Fibroblast of skin of right biceps (primary cell): ENCODE measurements around the gene FSTL4.

Experiments
- DNase-seq: peaks from one replicate; pipeline ENCODE4 v3.0.0-alpha.2; 2013

FSTL4 gene

GRCh38 chr5:133511653-133512235 lies 100.6 kb downstream of the FSTL4 start:
- no peak for DNase-seq

GRCh38 chr5:133510634-133511262 lies 101.6 kb downstream of the FSTL4 start:
- DNase-seq, result no peak

GRCh38 chr5:133509742-133510079 lies 102.6 kb downstream of the FSTL4 start:
- no peak for DNase-seq

DNA sequence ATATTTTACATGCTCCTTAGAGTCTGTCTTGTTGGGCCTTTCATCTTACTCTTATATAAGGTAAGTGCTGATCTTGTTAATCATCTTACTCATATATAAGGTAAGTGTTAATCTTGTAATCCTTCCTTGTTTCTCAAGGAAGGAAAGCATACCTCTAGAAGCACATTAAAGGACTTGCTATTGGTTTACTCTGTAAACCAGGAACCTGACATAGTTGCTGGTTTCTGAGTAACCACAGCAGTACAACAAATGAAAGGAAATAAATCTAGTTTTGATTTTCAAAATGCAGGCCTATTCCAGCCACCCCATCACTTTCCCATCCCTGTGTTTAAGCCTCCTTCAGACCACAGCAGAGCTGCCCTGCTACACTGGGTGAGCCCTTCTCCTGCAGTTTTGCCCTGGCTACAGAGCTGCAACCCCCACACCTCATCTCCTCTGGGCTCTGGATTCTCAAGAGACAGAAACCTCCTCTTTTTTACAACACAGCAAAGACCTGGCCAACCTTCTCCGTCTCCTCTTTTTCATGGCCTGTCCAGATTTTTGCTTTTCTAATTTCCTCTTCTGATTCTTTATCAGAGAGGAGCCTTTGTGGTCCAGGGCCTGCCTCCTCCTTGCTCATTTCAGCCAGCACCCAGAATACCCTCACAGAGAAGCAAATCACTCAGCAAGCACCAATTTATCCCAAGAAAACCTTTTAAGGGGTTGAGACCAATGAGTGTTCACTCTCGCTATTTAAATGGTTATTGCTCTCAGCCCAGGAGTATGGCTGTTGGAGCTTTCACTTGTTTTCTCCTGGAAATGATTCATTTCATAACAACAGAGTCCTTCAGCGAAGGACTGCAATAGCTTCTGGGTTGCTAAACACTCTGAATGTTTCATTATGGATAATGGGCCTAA lies 103.2 kb downstream of the FSTL4 start:
- no peak for DNase-seq

- no peak for DNase-seq
Observed at GRCh38 chr5:133508331-133508730, 104.0 kb downstream of the FSTL4 start.

DNA sequence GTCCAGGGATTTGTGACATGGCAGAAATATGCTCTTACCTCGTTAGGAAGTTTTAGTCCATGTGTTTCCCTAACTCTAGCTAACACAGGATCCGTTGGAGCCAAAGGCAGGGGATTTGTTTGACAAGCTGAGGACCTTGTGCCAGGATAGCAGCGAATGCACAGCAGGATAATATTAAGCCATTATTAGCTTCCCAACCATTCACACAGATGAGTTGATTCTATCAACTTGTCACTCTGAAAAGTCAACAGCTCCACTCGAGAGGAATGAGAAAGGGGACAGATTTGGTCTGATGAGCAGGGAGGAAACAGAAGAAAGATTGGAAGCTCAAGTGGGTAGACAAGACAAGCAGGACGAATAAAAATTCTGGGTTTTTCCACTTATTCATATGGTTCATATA lies 106.2 kb downstream of the FSTL4 start:
- DNase-seq, result no peak

- DNase-seq, result no peak
Observed at GRCh38 chr5:133503511-133503910, 108.8 kb downstream of the FSTL4 start.

GRCh38 chr5:133499895-133500294 lies 112.4 kb downstream of the FSTL4 start:
- no peak for DNase-seq

- no peak for DNase-seq
Observed at GRCh38 chr5:133497608-133498348, 114.6 kb downstream of the FSTL4 start.

GRCh38 chr5:133496631-133497030 lies 115.7 kb downstream of the FSTL4 start:
- no peak for DNase-seq

DNA sequence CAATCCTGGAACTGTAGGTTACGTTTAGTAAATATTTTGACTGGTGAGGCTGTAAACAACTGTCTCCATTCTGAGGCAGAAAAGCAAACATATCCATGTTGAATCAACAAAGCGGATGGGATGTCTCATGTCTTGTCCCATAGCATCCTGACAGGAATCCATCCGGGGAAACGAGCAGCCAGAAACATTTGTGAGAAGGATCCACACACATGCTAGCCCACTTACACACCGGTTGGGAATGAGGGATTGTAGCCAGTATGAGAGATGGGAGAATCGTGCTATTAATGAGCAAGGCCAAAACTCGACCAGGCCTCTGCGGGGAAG lies 117.5 kb downstream of the FSTL4 start:
- no peak for DNase-seq

- DNase-seq, result no peak
Observed at GRCh38 chr5:133494232-133494922, 118.0 kb downstream of the FSTL4 start.

DNA sequence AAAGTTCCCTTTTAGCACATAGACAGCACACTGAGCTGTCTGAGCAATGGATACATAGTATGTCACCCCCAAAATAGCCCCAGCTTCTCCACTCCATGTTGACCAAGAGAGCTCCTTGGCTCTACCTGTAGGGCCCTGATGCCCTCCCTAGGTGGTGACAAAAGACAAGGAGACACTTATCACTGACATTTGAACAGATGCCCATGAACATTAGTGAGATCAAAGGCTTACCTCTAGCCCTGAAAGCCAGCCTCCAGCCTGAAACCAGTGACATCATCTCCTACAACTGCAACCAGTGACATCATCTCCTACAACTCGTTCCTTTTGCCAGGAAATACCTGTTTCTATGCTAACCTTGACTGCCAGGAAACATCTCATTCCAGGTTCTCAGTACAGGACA lies 122.7 kb downstream of the FSTL4 start:
- no peak for DNase-seq

DNA sequence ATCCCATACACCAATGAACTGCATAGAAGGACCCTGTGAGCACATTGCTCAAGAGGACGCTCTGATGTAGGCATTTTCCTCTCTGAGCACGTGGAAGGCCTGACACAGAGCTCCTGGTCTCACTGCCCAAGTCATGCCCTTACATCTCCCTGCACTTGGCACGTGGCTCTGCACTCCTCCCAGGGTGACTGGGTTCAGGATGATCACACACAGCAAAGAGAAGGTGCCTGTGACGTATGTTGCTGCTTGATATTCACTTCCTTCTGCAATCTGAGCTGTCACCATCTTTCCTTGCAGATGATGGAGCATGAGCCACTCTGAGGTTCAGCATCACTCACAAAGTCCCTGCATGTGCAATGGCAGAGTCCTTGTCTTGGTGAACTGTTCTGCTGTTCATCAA lies 125.2 kb downstream of the FSTL4 start:
- no peak for DNase-seq

DNA sequence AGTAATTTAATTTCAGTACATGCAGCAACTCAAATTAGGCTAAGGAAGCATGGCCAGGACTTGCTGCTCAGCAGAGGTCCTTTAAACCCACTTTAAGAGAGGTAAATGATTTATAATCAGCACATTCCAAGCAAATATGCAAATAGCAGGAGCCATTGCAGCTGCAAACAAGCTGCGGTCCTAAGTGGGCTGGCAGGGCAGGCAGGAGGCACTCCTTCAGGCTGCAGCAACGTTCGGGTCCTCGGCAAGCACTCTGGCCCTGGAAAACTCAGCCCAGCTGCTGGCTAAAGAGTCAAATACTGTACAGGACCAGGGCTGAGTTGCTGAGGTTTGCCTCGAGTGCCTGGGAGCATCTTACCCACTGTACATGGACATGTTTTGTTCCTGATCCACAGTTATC lies 126.9 kb downstream of the FSTL4 start:
- no peak for DNase-seq

DNA sequence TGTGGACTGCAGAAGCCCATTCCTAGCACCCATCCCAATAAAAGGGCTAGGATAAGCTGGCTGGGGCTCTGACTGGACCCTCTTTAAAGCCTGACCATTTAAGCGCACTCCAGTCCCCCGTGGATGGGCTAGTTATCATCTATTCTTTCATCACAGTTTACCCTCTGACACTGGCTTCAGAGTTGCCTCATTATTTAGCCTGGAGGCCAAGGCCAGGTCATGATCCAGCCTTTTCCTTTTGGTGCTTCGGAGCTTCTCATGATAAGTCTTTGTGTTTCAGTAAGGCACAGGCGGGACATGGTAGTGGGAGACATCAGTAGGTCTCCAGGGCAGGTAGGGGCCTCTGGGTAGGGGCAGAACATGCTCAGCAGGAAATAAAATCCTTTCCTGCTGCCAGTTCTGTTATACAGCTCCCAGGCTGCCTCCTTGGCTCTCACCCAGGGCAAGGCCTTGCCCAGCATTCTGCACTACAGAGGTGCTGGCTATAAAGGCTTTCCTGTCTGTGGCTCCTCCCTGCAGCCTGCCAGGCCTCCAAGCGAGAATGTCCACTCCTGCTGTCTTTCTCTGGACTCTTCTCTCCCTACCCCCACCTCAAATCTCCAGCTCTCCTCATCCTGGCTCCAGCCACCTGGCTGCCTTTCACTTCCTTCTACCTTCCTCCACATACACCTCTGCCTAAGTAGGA lies 128.8 kb downstream of the FSTL4 start:
- DNase-seq, result no peak

- DNase-seq, result no peak
Observed at GRCh38 chr5:133482028-133482427, 130.3 kb downstream of the FSTL4 start.

GRCh38 chr5:133480866-133481265 lies 131.5 kb downstream of the FSTL4 start:
- no peak for DNase-seq

DNA sequence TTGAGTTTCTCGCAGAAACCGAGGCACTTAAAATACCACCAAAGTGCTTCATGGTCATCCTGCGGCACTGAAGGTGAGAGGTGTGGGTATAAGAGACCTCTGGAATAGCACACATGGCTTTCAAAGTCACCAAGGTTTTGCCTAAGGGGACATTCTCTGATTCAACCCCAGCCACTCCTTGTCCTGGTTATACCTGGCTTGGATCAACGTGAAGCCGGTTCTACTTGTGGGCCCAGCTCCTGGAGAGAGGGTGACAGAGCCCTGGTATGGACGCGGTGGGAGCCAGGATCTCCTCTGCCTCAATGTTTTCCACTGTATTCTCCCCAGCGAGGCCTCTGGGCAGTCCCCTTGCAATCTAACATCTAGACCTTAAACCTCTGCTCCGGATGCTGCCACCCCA lies 132.0 kb downstream of the FSTL4 start:
- DNase-seq, result no peak

DNA sequence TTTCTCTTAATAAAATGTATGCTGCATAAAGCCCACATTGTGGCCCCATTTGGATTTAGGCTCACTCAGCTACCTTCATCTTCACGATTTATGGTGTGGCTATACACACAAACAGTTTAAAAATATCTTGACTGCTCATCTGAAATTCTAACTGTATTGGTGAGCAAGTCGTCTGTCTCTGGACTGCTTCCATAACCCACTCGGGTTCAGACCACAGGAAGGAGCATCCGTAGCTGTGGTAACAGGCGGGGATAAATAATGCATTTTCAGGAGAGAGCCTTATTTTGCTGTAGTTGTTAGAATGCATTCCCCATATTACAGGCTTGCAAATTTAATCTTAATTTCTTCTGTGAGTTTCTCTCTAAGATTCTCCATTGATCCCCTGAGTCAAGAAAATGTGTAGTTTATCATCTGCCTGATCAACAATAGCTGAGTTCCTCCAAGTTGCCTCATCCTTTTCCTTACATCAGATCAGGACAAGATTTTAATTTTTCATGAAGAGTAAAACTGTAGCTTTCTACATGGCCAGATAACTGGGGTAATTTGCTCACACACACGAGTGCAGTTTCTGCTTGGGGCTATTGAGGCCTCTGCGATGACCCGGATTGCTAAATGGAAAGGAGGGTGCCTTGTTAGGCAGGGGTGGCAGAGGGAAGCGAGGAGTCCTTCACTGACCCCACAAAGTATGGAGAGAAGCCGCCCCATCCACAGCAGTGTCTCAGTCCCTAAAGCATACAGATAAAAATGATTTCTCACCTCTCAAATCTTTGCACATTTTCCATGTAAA lies 133.9 kb downstream of the FSTL4 start:
- DNase-seq, result no peak

DNA sequence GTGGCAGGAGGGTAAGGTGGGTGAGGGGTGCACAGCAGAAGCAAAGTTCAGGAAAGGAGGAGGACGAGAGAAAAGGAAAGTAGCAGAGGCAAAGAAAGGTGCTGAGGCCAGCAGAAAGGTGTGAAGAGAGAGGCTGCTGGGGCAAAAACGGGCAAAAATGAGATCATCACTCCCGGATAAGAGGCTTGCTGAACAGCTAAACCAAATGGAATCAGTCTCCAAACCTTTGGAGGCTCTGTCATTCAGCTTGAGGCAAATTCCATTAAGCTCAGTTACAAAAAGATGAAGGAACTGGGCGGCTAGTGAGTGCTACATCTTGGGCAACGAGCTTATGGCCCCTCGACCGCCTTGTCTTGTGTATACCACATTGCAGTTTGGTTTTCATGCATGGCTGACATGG lies 136.4 kb downstream of the FSTL4 start:
- no peak for DNase-seq
